ENCODE data around the gene OTOG.

Gene OTOG

GRCh38 chr11:17511571-17511970, 35.5 kb upstream of the OTOG start:
- Histone ChIP-seq H3K4me3 (replicated peaks; ENCODE audit: insufficient read depth, low read length) (no peak overlapping the region), H3K27me3 (ENCODE audit: insufficient read depth, poor library complexity, severe bottlenecking) (peaks cover 7% of the 10 kb centered on the region), H3K27ac (replicated peaks) (no peak overlapping the region)
- TF ChIP-seq SPI1 (IDR thresholded peaks at IDR 0.05; ENCODE audit: borderline replicate concordance, low read depth), result no peak; the same call in 1 of the 2 replicates
- no peak for TF ChIP-seq REST (IDR thresholded peaks at IDR 0.05; ENCODE audit: insufficient replicate concordance, low read depth)
- no peak for TF ChIP-seq POLR2AphosphoS5 (IDR thresholded peaks at IDR 0.05; ENCODE audit: low read depth)
- TF ChIP-seq GABPA (IDR thresholded peaks at IDR 0.05; ENCODE audit: low read depth), result no peak
- no peak for TF ChIP-seq CTCF (IDR thresholded peaks at IDR 0.05; ENCODE audit: insufficient read depth, low read length)
- no peak for DNase-seq (ENCODE audit: low read depth in 1 of 2, low spot score in 1 of 2)

- no peak for DNase-seq (ENCODE audit: low read depth in 1 of 2, low spot score in 1 of 2)
- Histone ChIP-seq H3K4me3 (replicated peaks; ENCODE audit: insufficient read depth, low read length) (no peak overlapping the region), H3K27me3 (ENCODE audit: insufficient read depth, poor library complexity, severe bottlenecking) (peaks cover 7% of the 10 kb centered on the region), H3K27ac (replicated peaks) (no peak overlapping the region)
- TF ChIP-seq SPI1 (IDR thresholded peaks at IDR 0.05; ENCODE audit: borderline replicate concordance, low read depth), result no peak
- TF ChIP-seq CTCF (IDR thresholded peaks at IDR 0.05; ENCODE audit: insufficient read depth, low read length), result no peak
- no peak for TF ChIP-seq GABPA (IDR thresholded peaks at IDR 0.05; ENCODE audit: low read depth)
- no peak for TF ChIP-seq POLR2AphosphoS5 (IDR thresholded peaks at IDR 0.05; ENCODE audit: low read depth)
- no peak for TF ChIP-seq REST (IDR thresholded peaks at IDR 0.05; ENCODE audit: insufficient replicate concordance, low read depth)
Measured at GRCh38 chr11:17512101-17512500, 35.0 kb upstream of the OTOG start.

GRCh38 chr11:17513853-17514252, 33.2 kb upstream of the OTOG start:
- no peak overlapping the region for H3K27ac ChIP-seq (replicated peaks)
- TF ChIP-seq CTCF (IDR thresholded peaks at IDR 0.05; ENCODE audit: insufficient read depth, low read length), result no peak
- TF ChIP-seq SPI1 (IDR thresholded peaks at IDR 0.05; ENCODE audit: borderline replicate concordance, low read depth), result no peak
- TF ChIP-seq POLR2AphosphoS5 (IDR thresholded peaks at IDR 0.05; ENCODE audit: low read depth), result no peak
- TF ChIP-seq GABPA (IDR thresholded peaks at IDR 0.05; ENCODE audit: low read depth), result no peak
- TF ChIP-seq REST (IDR thresholded peaks at IDR 0.05; ENCODE audit: insufficient replicate concordance, low read depth), result no peak
- H3K4me3 ChIP-seq (replicated peaks; ENCODE audit: insufficient read depth, low read length), result no peak overlapping the region
- H3K27me3 ChIP-seq (ENCODE audit: insufficient read depth, poor library complexity, severe bottlenecking), result peaks cover 5% of the 10 kb centered on the region
- DNase-seq (ENCODE audit: low read depth in 1 of 2, low spot score in 1 of 2), result no peak

All from HL-60 (cell line).